CD14-positive monocyte (primary cell): ENCODE measurements around the gene CDYL2. TPM values are rescaled to one million over a fixed set of nuclear protein-coding genes. Genes with fewer than 3 reads are reported as not detected.

Experiments used
- DNase-seq, 3 donors: peaks; one replicate each; pipeline ENCODE4 v3.0.0-alpha.2; 2011 to 2022
- H2AFZ ChIP-seq: 2 replicates; pipeline ENCODE4 v1.6.0; 2012; ENCODE audit warnings: mild to moderate bottlenecking, low read depth, low read length, inconsistent platforms; ENCODE audit not compliant: insufficient read depth, poor library complexity, severe bottlenecking
- H3K27ac ChIP-seq, 2 donors: 1 replicate in 1 of 2; 2 replicates in 1 of 2; pipeline ENCODE4 v1.5.1; 2012 to 2013; ENCODE audit warnings: low read length in 2 of 2, control low read depth in 1 of 2, inconsistent platforms in 1 of 2, low read depth in 1 of 2, mild to moderate bottlenecking in 1 of 2
- H3K27me3 ChIP-seq, 2 donors: one replicate each; pipeline versions ENCODE4 v1.6.0 to v1.6.1; 2011 to 2013; ENCODE audit warnings: low read length in 2 of 2; ENCODE audit not compliant: control insufficient read depth in 2 of 2, insufficient read depth in 2 of 2
- H3K36me3 ChIP-seq, 2 donors: replicated peaks in 1 of 2; 1 replicate in 1 of 2; 2 replicates in 1 of 2; pipeline versions ENCODE4 v1.5.1 to v1.6.1; 2012 to 2013; ENCODE audit warnings: low read length in 2 of 2, control low read depth in 1 of 2, inconsistent platforms in 1 of 2, mild to moderate bottlenecking in 1 of 2; ENCODE audit not compliant: insufficient read depth in 2 of 2, control insufficient read depth in 1 of 2
- H3K4me1 ChIP-seq, 2 donors: 1 replicate in 1 of 2; 2 replicates in 1 of 2; pipeline versions ENCODE4 v1.5.1 to v1.6.1; 2012 to 2013; ENCODE audit warnings: low read length in 2 of 2, control low read depth in 1 of 2, inconsistent platforms in 1 of 2, mild to moderate bottlenecking in 1 of 2, moderate library complexity in 1 of 2; ENCODE audit not compliant: insufficient read depth in 2 of 2, control insufficient read depth in 1 of 2
- H3K4me2 ChIP-seq: replicated peaks from 2 replicates; pipeline ENCODE3; 2012; ENCODE audit warnings: low read length, moderate library complexity, mild to moderate bottlenecking; ENCODE audit not compliant: poor library complexity, severe bottlenecking; ENCODE audit errors: extremely low read depth
- H3K4me3 ChIP-seq, 3 experiments: fragments of 200-600 bp in 1 of 3; sonication (generic) in 1 of 3; replicated peaks in 1 of 3; 1 replicate in 2 of 3; 2 replicates in 1 of 3; pipeline ENCODE4 v1.5.1; 2011 to 2013; ENCODE audit warnings: low read length in 3 of 3, mild to moderate bottlenecking in 3 of 3, control low read depth in 2 of 3, low read depth in 2 of 3, inconsistent platforms in 1 of 3, moderate library complexity in 1 of 3
- H3K79me2 ChIP-seq: 2 replicates; pipeline ENCODE4 v1.6.0; 2012; ENCODE audit warnings: mild to moderate bottlenecking, control low read depth, inconsistent platforms, low read length, moderate library complexity; ENCODE audit not compliant: insufficient read depth
- H3K9ac ChIP-seq: 2 replicates; pipeline ENCODE4 v1.6.0; 2017; ENCODE audit warnings: low read length, mild to moderate bottlenecking; ENCODE audit not compliant: insufficient read depth, poor library complexity, severe bottlenecking
- H3K9me3 ChIP-seq, 2 donors: replicated peaks in 1 of 2; 1 replicate in 1 of 2; 2 replicates in 1 of 2; pipeline versions ENCODE4 v1.5.1 to v1.6.1; 2012 to 2013; ENCODE audit warnings: low read length in 2 of 2, control low read depth in 1 of 2; ENCODE audit not compliant: control insufficient read depth in 1 of 2, insufficient read depth in 1 of 2
- H4K20me1 ChIP-seq: 2 replicates; pipeline ENCODE4 v1.6.0; 2012; ENCODE audit warnings: mild to moderate bottlenecking, low read length, control low read depth, moderate library complexity; ENCODE audit not compliant: insufficient read depth
- H3K27ac Mint-ChIP-seq, 7 donors: one replicate each; pipeline ENCODE4 v1.8.0; 2020; ENCODE audit warnings: mild to moderate bottlenecking in 7 of 7, mixed read lengths in 7 of 7, moderate library complexity in 6 of 7, inconsistent platforms in 2 of 7
- H3K27me3 Mint-ChIP-seq, 3 donors: one replicate each; pipeline ENCODE4 v1.8.0; 2021 to 2022; ENCODE audit warnings: low read depth in 3 of 3, mild to moderate bottlenecking in 3 of 3, mixed read lengths in 3 of 3, moderate library complexity in 3 of 3, inconsistent platforms in 1 of 3
- H3K36me3 Mint-ChIP-seq, 2 donors: one replicate each; pipeline ENCODE4 v1.8.0; 2020; ENCODE audit warnings: mixed read lengths in 2 of 2, inconsistent platforms in 1 of 2, mild to moderate bottlenecking in 1 of 2
- H3K4me1 Mint-ChIP-seq: one replicate; pipeline ENCODE4 v1.8.0; 2020; ENCODE audit warnings: mild to moderate bottlenecking, mixed read lengths
- H3K4me3 Mint-ChIP-seq, 2 donors: one replicate each; pipeline ENCODE4 v1.8.0; 2020; ENCODE audit warnings: mild to moderate bottlenecking in 2 of 2, mixed read lengths in 2 of 2, moderate library complexity in 1 of 2
- H3K9me3 Mint-ChIP-seq, 7 donors: one replicate each; pipeline ENCODE4 v1.8.0; 2020 to 2022; ENCODE audit warnings: mixed read lengths in 7 of 7, mild to moderate bottlenecking in 6 of 7, moderate library complexity in 6 of 7, inconsistent platforms in 2 of 7
- WGBS: methylation state at CpG from one replicate; pipeline ENCODE4 v1.1.5; 2013; ENCODE audit warnings: missing lambda C conversion rate; ENCODE audit not compliant: insufficient coverage; 5-methylcytosine and 5-hydroxymethylcytosine counted together
- intact Hi-C, 2 donors: fragments of 100-400 bp; cut with micrococcal nuclease; formaldehyde crosslinking; loops; one replicate each; pipeline versions ENCODE4 v1.15.0 to v1.15.1; 2023
- polyA plus RNA-seq, 3 donors: library from polyadenylated mRNA; depleted of rRNA in 1 of 3; unstranded in 2 of 3; stranded (reverse) in 1 of 3; fragments of 300-500 nt in 2 of 3; fragments of >200 nt in 1 of 3; fragmentation: Illumina TruSeq in 2 of 3; gene quantifications; 1 replicate in 2 of 3; 2 replicates in 1 of 3; pipeline ENCODE4 v1.2.3, GENCODE V29; 2012 to 2021
- TF ChIP-seq, protein P1 (sequence below): fragments of 200-600 bp; IDR thresholded peaks from one replicate; pipeline ENCODE4 v1.8.0; 2022; ENCODE audit warnings: antibody characterized with exemption, mild to moderate bottlenecking

CDYL2 gene
- polyA plus RNA-seq, 3 donors, result 0.42 to 2.6 (median 0.93) TPM

GRCh38 chr16:80680839-80681238, 123.6 kb downstream of the CDYL2 start:
- Mint-ChIP-seq H3K9me3 (peaks cover 0 to 7% (median 3%) of the 10 kb centered on the region in 7 donors), H3K4me1 (peaks cover 26% of the 10 kb centered on the region), H3K4me3 (no peak overlapping the region), H3K27me3 (peaks cover 0 to 6% (median 1%) of the 10 kb centered on the region in 3 donors), H3K27ac (no peak overlapping the region), H3K36me3 (peaks cover 25 to 34% of the 10 kb centered on the region in 2 donors)
- 95% methylated on average over 2 of the region's 6 CpGs for WGBS
- Histone ChIP-seq H3K4me1 (peaks cover 15 to 17% of the 10 kb centered on the region in 2 donors), H3K27ac (no peak overlapping the region), H3K27me3 (no peaks in the 10 kb centered on the region), H3K4me2 (no peak overlapping the region), H2AFZ (no peak overlapping the region), H3K9ac (no peak overlapping the region), H3K36me3 (no peaks in the 10 kb centered on the region), H4K20me1 (peaks cover 11% of the 10 kb centered on the region), H3K4me3 (no peak overlapping the region), H3K79me2 (no peaks in the 10 kb centered on the region), H3K9me3 (no peaks in the 10 kb centered on the region)
- DNase-seq, result no peak
- TF ChIP-seq, protein P1, sequence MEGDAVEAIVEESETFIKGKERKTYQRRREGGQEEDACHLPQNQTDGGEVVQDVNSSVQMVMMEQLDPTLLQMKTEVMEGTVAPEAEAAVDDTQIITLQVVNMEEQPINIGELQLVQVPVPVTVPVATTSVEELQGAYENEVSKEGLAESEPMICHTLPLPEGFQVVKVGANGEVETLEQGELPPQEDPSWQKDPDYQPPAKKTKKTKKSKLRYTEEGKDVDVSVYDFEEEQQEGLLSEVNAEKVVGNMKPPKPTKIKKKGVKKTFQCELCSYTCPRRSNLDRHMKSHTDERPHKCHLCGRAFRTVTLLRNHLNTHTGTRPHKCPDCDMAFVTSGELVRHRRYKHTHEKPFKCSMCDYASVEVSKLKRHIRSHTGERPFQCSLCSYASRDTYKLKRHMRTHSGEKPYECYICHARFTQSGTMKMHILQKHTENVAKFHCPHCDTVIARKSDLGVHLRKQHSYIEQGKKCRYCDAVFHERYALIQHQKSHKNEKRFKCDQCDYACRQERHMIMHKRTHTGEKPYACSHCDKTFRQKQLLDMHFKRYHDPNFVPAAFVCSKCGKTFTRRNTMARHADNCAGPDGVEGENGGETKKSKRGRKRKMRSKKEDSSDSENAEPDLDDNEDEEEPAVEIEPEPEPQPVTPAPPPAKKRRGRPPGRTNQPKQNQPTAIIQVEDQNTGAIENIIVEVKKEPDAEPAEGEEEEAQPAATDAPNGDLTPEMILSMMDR, result no peak
- intact Hi-C loops, result no loop called here

DNA sequence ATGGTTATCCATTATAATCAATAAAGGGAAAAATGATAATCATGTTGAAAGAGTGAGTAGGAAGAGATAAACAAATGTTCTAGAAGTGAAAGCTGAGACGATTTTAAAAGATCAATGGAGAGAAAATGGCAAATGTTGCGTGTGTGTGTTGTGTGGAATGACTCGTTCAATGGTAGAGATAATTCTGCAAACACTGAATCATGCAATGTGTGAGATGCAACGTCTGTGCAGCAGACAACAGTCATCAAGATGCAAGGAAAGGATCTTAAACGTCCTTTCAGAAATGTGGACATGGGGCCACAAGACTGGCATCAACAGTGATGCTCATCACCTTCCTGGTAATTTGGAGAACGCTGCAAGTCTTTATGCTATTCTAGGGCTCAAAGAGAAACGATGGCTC, 124.4 kb downstream of the CDYL2 start:
- no peak overlapping the region for H3K4me3 ChIP-seq
- no peak overlapping the region for H3K27ac Mint-ChIP-seq
- no peak overlapping the region for H3K4me2 ChIP-seq
- no peaks in the 10 kb centered on the region for H3K27me3 ChIP-seq
- H3K9me3 ChIP-seq, result no peaks in the 10 kb centered on the region
- no peak overlapping the region for H2AFZ ChIP-seq
- peaks cover 18% of the 10 kb centered on the region for H4K20me1 ChIP-seq
- DNase-seq, result no peak
- intact Hi-C loops, result no loop called here
- peaks cover 33% of the 10 kb centered on the region for H3K4me1 Mint-ChIP-seq
- WGBS, result 97% methylated on average over 7 of the region's 7 CpGs
- H3K9ac ChIP-seq, result no peak overlapping the region
- H3K79me2 ChIP-seq, result no peaks in the 10 kb centered on the region
- TF ChIP-seq, protein P1, result no peak
- H3K36me3 ChIP-seq, result no peaks in the 10 kb centered on the region
- H3K4me1 ChIP-seq, result peaks cover 22 to 25% of the 10 kb centered on the region in 2 donors
- peaks cover 25 to 38% of the 10 kb centered on the region in 2 donors for H3K36me3 Mint-ChIP-seq
- H3K9me3 Mint-ChIP-seq, result peaks cover 0 to 7% (median 3%) of the 10 kb centered on the region in 7 donors
- peaks cover 0 to 7% (median 4%) of the 10 kb centered on the region in 3 donors for H3K27me3 Mint-ChIP-seq
- H3K4me3 Mint-ChIP-seq, result no peak overlapping the region
- no peak overlapping the region for H3K27ac ChIP-seq
